H1 (cell line): ENCODE measurements around the gene GDF2.

Experiments used
- EGR1 ChIP-seq: IDR thresholded peaks from 2 replicates; pipeline ENCODE4 v1.6.1; 2011; ENCODE audit warnings: low read depth, low read length, borderline replicate concordance
- EZH2 ChIP-seq: fragments of 200-600 bp; sonication (generic); IDR thresholded peaks from 2 replicates; pipeline ENCODE4 v1.7.1; 2012; ENCODE audit warnings: low read depth, mild to moderate bottlenecking, moderate library complexity, low read length, inconsistent platforms; ENCODE audit not compliant: severe bottlenecking
- GABPA ChIP-seq: IDR thresholded peaks from 2 replicates; pipeline ENCODE4 v1.6.1; 2011; ENCODE audit warnings: mild to moderate bottlenecking, low read length, moderate library complexity, borderline replicate concordance; ENCODE audit not compliant: insufficient read depth
- POLR2A ChIP-seq, 2 experiments: IDR thresholded peaks; 1 replicate in 1 of 2; 2 replicates in 1 of 2; pipeline ENCODE4 v1.6.1; 2011; ENCODE audit warnings: low read depth in 2 of 2, low read length in 2 of 2, mild to moderate bottlenecking in 2 of 2; ENCODE audit errors: control extremely low read depth in 1 of 2
- POLR2AphosphoS5 ChIP-seq: IDR thresholded peaks from 2 replicates; pipeline ENCODE4 v1.6.1; 2011; ENCODE audit warnings: low read depth, low read length
- SP1 ChIP-seq: IDR thresholded peaks from 2 replicates; pipeline ENCODE4 v1.6.1; 2011; ENCODE audit warnings: low read depth, low read length
- TAF1 ChIP-seq: IDR thresholded peaks from 2 replicates; pipeline ENCODE4 v1.6.1; 2011; ENCODE audit warnings: mild to moderate bottlenecking, low read depth, low read length
- TEAD4 ChIP-seq: IDR thresholded peaks from 2 replicates; pipeline ENCODE4 v1.6.1; 2012; ENCODE audit warnings: low read depth, low read length, inconsistent platforms, mixed read lengths
- TF ChIP-seq, protein P1 (sequence below), 3 experiments: IDR thresholded peaks; 1 replicate in 2 of 3; 2 replicates in 1 of 3; pipeline versions ENCODE4 v1.5.1 to v1.6.1; 2011; ENCODE audit warnings: low read length in 3 of 3, mild to moderate bottlenecking in 3 of 3, inconsistent platforms in 2 of 3, low read depth in 1 of 3, moderate library complexity in 1 of 3; ENCODE audit not compliant: insufficient read depth in 1 of 3; ENCODE audit errors: control extremely low read depth in 1 of 3

DNA sequence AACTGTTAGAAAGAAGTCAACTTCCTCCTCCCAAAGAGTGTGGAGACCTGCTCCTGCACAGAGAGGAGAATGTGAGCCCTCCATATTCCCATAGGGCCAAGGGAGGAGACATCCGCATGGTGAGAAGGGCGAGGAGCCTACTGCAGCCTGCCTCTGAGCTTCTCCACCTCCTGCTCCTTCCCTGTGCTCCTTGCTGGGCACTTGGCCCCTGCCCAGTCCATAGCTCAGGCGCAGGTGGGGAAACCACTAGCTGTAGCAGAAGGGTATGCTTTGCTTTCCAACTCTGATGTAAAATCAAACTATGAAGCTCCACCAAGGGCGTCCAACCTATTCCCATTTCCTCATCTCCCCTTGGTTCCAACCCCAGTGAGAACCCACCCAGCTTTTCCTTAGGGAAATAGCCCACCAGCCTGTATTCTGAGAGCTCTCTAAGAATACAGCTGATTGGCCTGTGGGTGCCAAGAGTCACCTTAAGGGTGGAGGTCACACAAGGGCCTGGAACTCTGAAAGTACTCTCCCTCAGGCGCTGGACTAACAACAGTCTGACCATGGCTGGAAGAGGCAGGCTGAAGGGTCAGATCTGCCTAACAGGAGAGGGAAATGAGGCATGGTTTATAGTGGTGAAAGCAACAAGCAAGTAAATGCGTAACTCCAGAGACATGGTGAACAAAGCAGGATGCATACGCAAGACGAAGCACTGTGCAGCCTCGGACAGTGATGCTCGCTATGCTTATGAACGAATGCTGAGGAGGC lies 47.9 kb downstream of the GDF2 start:
- TF ChIP-seq, protein P1, sequence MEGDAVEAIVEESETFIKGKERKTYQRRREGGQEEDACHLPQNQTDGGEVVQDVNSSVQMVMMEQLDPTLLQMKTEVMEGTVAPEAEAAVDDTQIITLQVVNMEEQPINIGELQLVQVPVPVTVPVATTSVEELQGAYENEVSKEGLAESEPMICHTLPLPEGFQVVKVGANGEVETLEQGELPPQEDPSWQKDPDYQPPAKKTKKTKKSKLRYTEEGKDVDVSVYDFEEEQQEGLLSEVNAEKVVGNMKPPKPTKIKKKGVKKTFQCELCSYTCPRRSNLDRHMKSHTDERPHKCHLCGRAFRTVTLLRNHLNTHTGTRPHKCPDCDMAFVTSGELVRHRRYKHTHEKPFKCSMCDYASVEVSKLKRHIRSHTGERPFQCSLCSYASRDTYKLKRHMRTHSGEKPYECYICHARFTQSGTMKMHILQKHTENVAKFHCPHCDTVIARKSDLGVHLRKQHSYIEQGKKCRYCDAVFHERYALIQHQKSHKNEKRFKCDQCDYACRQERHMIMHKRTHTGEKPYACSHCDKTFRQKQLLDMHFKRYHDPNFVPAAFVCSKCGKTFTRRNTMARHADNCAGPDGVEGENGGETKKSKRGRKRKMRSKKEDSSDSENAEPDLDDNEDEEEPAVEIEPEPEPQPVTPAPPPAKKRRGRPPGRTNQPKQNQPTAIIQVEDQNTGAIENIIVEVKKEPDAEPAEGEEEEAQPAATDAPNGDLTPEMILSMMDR (IDR thresholded peaks at IDR 0.05; ENCODE audit: control extremely low read depth in 1 of 3, insufficient read depth in 1 of 3, low read depth in 1 of 3, low read length in 3 of 3) = no peak
- TF ChIP-seq POLR2AphosphoS5 = no peak
- TF ChIP-seq POLR2A (IDR thresholded peaks at IDR 0.05; ENCODE audit: control extremely low read depth in 1 of 2, low read depth in 2 of 2, low read length in 2 of 2) = no peak
- no peak for TF ChIP-seq TAF1
- TF ChIP-seq EZH2 = no peak
- no peak for TF ChIP-seq GABPA
- TF ChIP-seq SP1 = no peak
- no peak for TF ChIP-seq TEAD4
- TF ChIP-seq EGR1 = no peak
